Activated CD4-positive, CD25-positive, alpha-beta regulatory T cell treated with anti-CD3 and anti-CD28 coated beads, Interleukin-2, amount 50 U/mL, for 16 hours (primary cell): ENCODE measurements around the gene MAP1LC3B.

Experiments
- DNase-seq: peaks from one replicate; pipeline ENCODE4 v3.0.0-alpha.2; 2020; ENCODE audit warnings: low read depth, low spot score

The MAP1LC3B gene

DNA sequence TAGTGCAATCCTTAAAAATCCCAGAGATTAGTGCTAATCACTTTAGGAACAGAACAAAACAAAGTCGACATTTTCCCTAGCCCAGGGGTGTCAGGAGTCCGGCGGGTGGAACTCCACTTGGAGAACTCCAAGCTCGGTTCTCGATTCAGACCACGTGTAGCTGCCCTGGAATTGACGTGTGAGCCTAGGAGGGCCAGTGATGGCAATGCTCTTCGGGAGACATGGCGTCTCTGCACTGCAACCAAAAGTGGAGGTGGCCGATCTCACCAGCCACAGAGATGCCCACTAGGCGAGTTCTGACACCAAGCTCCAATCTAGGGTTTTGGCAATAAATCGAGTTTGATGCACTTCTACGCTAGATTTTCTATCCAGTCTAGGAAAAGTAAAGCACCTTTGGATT, 17.6 kb downstream of the MAP1LC3B start:
- DNase-seq: no peak

GRCh38 chr16:87410530-87410929, 18.4 kb downstream of the MAP1LC3B start:
- no peak for DNase-seq

- no peak for DNase-seq
These were observed 18.8 kb downstream of the MAP1LC3B start for GRCh38 chr16:87410968-87411367.

- no peak for DNase-seq
These were observed 19.5 kb downstream of the MAP1LC3B start for GRCh38 chr16:87411375-87412271.

- no peak for DNase-seq
These were observed 20.3 kb downstream of the MAP1LC3B start for GRCh38 chr16:87412371-87412995.

- DNase-seq: no peak
These were observed 20.9 kb downstream of the MAP1LC3B start for GRCh38 chr16:87412996-87413421.

DNA sequence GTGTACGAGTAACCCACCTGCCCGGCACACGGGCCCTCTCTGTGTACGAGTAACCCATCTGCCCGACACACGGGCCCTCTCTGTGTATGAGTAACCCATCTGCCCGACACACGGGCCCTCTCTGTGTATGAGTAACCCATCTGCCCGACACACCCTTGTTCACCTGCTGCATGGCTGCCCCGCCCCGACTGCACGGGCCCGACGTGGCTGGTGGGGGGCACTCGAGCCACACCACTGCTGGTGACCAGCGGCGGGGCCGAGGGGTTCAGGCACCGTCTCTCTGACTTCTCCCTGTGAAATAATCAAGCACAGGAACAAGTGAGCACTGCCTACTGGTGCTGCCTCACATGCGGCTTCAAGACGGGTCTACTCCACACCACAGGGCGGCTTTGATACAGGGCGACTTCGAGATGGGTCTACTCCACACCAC, 22.1 kb downstream of the MAP1LC3B start:
- DNase-seq: no peak

- no peak for DNase-seq
These were observed 23.3 kb downstream of the MAP1LC3B start for GRCh38 chr16:87415441-87415840.

DNA sequence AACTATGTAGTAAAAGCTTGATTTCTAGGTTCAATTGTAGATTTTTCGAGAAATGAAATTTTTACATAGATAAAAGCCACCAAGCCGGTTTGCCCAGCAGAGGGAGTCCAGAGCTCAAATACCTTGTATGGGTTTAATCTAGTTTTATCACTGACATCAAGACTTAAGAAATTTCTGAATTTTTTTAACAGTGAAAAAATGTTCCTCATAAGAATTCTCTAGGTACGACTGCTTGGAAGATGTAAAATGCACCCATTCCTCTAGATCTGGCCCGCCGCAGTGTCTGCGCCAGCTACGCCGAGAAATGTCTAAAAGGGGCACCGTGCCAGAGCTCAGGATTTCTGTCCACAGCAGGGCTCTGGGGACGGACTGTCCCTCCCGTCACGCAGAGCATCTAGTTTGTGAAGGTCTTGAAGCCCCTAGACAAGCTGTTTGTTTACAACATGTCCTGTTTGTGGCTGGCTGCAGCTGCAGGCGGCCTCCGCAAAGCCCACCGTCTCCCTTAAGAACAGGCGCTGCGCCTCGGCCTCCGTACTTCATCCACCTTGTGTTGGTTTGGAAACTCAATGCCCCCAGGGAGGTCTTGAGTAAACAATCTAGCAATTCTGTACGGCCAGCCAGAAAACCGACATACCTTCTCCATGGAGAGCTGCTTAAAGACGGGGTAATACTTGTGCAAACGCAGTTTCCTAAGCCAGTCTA, 24.8 kb downstream of the MAP1LC3B start:
- no peak for DNase-seq

GRCh38 chr16:87417528-87417910, 25.4 kb downstream of the MAP1LC3B start:
- no peak for DNase-seq

- DNase-seq: no peak
These were observed 26.1 kb downstream of the MAP1LC3B start for GRCh38 chr16:87418216-87418615.

- no peak for DNase-seq
These were observed 26.5 kb downstream of the MAP1LC3B start for GRCh38 chr16:87418644-87419043.

GRCh38 chr16:87420026-87421002, 28.2 kb downstream of the MAP1LC3B start:
- no peak for DNase-seq

DNA sequence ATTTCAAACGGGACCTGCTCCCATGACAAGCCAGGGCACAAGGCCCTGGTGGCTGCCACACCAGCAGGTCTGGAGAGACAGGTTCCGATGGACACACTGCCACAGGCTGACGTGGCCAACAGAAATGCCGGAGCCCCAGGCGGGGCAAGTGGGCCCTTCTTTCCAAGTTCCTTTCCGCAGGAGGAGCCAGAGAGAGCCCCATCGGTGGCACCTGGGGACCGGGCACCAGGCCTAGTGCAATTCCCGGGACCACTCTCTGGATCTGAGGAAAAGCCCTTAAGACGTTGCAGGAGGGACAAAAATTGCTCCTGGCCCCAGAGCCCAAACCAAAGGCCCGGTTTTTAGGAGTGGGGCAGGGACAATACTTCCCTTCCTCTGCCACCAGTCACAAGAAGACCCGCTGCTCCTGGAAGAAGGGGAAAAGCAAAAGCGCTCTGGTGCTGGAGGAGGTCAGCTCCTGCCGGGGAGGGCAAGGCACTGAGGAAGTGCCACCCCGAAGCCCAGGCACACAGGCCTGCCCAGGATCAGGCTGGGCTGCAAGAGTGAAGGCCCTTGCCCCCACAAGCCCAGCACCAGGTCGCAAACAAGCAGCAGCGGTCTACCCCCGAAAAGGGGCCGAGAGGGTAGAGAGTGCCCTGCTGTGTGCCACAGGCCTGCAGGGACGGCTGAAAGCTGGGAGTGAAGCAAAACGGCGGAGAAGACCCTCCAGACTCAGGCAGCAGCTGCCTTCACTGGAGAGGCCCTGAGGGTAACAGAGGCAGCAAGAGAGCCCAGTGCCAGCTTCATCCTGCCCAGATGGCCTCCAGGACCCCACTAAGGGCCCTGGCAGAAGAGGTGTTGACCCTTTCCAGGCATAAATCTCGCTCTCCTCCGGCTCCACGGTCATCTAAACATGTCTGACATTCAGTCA, 29.1 kb downstream of the MAP1LC3B start:
- no peak for DNase-seq

- no peak for DNase-seq
These were observed 30.0 kb downstream of the MAP1LC3B start for GRCh38 chr16:87422106-87422505.

GRCh38 chr16:87423429-87423828, 31.3 kb downstream of the MAP1LC3B start:
- no peak for DNase-seq

DNA sequence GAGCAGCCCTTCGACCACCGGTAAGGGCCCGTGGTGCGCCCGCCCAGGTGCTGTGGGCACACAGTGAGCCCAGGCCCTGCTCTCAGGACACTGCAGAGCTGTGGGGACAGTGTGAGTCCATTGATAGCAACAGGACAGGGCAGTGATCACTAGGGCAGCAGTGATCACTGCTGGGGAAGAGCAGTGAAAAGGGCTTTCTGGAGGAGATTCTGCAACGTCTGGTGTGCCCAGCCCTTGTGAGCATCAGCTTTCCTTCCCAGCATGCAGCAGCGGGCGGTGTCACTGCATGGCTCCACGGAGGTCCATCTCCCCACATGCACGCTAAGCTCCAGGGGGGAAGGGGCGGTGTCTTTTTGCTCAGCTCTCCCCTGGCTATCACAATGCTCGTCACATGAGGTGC, 32.1 kb downstream of the MAP1LC3B start:
- no peak for DNase-seq

- no peak for DNase-seq
These were observed 33.8 kb downstream of the MAP1LC3B start for GRCh38 chr16:87425941-87426340.

DNA sequence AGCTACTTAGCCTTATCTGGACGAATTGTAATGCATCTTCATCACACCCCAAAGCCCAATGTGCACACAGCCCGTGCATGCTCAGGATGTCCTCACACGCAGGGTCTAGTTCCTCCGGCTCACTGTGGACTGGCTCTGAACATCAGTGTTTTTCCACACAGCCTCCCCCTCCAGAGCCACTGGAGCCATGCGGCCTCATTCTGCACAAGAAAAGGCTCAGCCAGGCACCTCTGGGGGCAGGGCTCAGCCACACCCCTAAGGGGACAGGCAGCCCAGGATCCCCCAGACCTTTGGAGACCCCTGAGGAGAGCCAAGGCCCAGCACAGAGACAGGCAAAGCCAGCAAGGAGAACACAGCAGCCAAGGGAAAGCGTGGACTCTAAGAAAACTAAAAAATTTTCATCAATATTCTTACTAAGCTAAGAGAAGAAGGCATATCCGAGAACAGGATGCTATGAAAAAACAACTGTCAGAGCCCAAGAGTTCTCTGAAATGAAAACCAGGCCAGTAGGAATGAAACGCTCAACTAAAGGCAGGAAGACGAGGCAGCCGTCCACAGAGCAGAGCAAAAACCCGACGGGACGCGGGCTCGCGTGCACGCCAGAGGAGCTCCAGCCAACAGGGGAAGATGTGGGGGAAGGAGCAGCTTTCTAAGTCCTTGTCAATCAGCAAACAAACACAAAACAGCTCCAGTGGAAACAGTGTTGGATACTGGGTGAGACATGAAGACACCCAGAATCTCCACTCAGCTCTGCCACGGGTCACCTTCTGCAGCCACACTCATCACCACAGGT, 34.5 kb downstream of the MAP1LC3B start:
- DNase-seq: no peak
